ENCODE results near the gene CTAGE8. TPM values are rescaled to one million over a fixed set of nuclear protein-coding genes. Genes with fewer than 3 reads are reported as not detected.
"Not testable (repeated sequence)": the region's sequence is repeated elsewhere in the genome, so short reads cannot be mapped to it uniquely, and the experiment has no call there.

Gene CTAGE8
- total RNA-seq, 1 experiment from 2014 or later: not detected

DNA sequence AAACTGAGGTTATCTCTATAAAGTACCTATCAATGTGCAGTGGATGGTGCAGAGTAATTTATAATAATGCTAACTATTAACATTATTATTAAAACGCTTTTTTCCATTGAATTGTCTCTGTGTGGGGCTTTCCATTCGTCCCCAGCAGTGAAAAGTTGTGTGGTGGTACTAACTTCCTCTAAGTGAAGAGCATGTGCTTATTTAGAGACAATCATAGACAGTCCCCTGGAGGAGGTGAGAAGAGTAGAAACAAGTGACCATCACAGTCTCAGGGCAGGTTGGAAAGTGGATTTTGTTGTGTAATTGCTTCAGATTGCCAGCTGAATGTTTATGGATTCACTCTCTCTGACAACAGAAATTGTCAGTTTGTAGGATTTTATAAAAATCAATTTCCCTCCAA is 38.1 kb downstream of the CTAGE8 start:
- not testable (repeated sequence) for DNase-seq; H3K4me3 ChIP-seq; H3K9me3 ChIP-seq (replicated peaks); H3K27ac ChIP-seq; H3K27me3 ChIP-seq; H3K4me1 ChIP-seq; H3K36me3 ChIP-seq

DNA sequence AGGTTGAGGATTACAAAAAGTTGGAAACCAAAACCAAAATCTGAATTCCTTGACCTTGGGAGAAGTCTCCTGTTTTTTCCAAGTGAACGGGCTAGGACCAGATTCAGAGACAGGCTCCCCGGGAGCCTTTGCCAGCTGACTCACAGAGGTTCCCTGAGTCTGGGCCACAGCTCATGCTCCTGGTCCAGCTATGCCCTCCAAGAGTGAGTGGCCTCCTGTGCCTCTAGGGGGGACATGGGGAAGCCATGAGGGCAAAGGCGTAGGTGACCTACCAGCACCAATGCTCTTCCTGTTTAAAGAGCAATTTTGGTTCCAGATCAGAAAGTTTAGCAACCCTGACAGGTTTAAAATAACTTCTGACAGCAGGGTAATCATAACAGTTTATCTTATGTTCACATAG is 40.3 kb downstream of the CTAGE8 start:
- not testable (repeated sequence) for H3K9me3 ChIP-seq (replicated peaks); DNase-seq; H3K36me3 ChIP-seq; H3K27me3 ChIP-seq; H3K4me3 ChIP-seq; H3K4me1 ChIP-seq; H3K27ac ChIP-seq

DNA sequence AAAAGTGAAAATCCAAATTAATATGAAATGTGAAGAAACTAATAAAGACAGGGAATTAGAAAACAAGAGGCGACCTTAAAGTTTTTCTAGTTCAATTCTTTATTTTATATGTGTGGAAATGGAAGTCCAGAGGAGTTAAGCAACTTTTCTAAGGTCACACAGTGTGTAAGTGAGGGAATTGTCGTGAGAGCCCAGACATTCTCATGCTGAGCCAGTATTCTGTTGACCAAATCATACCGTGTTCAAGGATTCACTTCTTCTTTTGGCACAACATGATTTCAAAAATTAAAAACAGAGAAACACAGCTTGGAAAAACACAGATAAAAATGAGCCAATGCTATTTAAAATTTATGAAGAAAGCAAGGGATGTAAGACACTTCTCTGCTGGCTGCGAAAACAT is 42.2 kb downstream of the CTAGE8 start:
- H3K27me3 ChIP-seq; DNase-seq; H3K27ac ChIP-seq; H3K36me3 ChIP-seq; H3K4me3 ChIP-seq; H3K9me3 ChIP-seq (replicated peaks); H3K4me1 ChIP-seq: not testable (repeated sequence)

DNA sequence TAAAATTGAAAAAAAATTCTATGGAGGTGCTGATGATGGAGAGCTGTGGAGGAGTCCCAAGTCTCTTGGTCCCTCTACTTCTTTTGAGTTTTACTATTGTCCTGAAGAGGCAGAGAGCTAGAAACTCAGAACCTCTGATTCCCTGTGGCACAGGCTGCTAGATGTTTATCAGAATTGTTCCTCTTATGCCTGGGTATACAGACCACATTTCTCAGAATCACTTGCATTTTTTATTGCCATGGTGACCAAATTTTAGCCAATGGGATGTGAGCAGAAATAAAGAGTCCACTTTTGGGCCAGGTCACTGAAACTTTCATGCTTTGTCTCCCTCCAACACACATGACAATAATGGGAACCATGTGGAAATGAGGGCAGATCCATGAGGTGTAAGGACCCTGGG is 45.4 kb downstream of the CTAGE8 start:
- not testable (repeated sequence) for H3K4me1 ChIP-seq; H3K9me3 ChIP-seq (replicated peaks); H3K4me3 ChIP-seq; H3K27me3 ChIP-seq; H3K36me3 ChIP-seq; DNase-seq; H3K27ac ChIP-seq

DNA sequence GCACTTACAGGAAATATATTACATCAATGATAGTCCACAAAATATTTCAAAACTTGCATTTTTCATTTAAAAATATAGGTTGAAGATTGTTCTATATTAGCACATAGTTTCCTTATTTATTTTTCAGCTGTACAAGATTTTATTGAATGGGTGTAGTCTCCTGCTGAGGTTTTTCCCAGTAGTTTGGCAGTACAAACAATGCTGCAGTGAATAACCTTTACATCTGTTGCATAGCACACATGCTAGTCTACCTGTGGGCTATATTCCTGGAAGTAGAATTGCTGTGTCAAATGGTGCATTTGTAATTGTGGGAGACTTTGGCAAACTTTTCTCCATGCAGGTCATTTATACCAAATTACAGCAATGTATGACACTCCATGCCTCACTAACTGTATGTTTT is 48.6 kb downstream of the CTAGE8 start:
- not testable (repeated sequence) for H3K9me3 ChIP-seq (replicated peaks); DNase-seq; H3K4me3 ChIP-seq; H3K27me3 ChIP-seq; H3K4me1 ChIP-seq; H3K36me3 ChIP-seq; H3K27ac ChIP-seq

DNA sequence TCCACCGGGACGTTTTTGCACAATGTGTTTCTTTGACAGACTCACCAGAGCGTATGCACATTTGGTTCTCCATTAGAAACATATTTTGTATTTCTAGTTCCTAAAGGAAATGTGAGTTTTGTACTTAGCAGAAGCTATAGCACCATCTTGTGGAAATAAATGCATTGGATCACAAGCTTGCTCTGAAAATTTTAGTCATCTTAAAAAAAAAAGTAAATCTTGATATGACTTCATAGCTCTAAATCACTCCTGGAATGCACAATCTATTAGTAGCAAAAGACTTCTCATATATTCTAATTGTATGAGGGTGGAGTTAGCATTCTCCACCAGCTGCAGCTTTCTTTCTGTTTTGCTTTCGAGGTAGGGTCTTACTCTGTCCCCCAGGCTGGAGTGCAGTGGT is 49.9 kb downstream of the CTAGE8 start:
- H3K4me3 ChIP-seq; H3K27ac ChIP-seq; H3K36me3 ChIP-seq; H3K9me3 ChIP-seq (replicated peaks); DNase-seq; H3K27me3 ChIP-seq; H3K4me1 ChIP-seq: not testable (repeated sequence)

DNA sequence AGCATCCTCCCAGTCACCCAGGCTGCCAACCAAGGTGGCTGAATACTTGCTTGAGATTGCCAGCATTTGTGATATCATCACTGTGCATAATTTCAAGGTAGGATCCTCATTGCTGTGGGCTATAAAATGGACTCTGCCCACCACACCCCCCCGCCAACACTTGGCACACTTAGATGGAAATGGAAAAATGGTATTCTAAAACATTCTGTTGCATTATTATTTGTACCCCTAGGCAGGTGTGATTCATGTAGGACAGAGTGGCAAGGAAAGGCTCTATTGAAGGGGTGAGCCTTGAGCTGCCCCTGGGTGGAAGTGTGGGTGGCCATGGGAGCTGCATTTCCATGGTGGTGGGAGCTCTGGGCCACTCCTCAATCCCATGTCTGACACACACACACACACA is 50.5 kb downstream of the CTAGE8 start:
- H3K4me1 ChIP-seq; H3K9me3 ChIP-seq (replicated peaks); H3K4me3 ChIP-seq; DNase-seq; H3K36me3 ChIP-seq; H3K27ac ChIP-seq; H3K27me3 ChIP-seq: not testable (repeated sequence)

DNA sequence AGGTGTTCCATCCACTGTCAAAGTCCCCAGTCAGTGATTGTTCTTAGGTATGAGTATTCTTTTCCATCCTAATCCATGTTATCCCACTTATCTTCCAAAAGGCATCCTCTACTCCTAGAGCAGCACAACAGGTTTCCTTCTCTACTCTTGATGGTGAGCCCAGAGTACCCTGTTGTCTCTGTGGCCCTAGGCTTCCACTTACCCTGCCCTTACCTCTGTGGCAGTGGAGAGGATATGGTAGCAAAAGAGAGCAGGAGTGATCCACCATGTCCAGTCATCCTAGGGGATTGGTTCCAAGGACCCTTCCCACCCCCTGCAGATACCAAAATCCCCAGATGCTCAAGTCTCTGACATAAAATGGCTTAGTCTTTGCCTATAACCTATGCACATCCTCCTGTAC is 51.9 kb downstream of the CTAGE8 start:
- not testable (repeated sequence) for H3K36me3 ChIP-seq, H3K4me3 ChIP-seq

More for the DNA sequence above, 51.9 kb downstream of the CTAGE8 start:
- H3K4me1 ChIP-seq; H3K27ac ChIP-seq; H3K9me3 ChIP-seq (replicated peaks); H3K27me3 ChIP-seq; DNase-seq: not testable (repeated sequence)

Other genes with a start within 250 kb of the CTAGE8 start
- not detected in 2 replicates for gene OR2A5, start 220.3 kb downstream of the CTAGE8 start, total RNA-seq (2014; rRNA removed; shearing (Covaris generic))
- not detected in 2 replicates for gene OR2A25, start 199.5 kb downstream of the CTAGE8 start, total RNA-seq (2014; rRNA removed; shearing (Covaris generic))
- gene OR2A12, start 183.0 kb downstream of the CTAGE8 start, total RNA-seq (2014; rRNA removed; shearing (Covaris generic)): not detected in 2 replicates
- gene OR2A2, start 159.7 kb downstream of the CTAGE8 start, total RNA-seq (2014; rRNA removed; shearing (Covaris generic)): not detected in 2 replicates
- not detected in 2 replicates for gene OR2A14, start 146.1 kb downstream of the CTAGE8 start, total RNA-seq (2014; rRNA removed; shearing (Covaris generic))
- not detected in 2 replicates for gene CTAGE4, start 85.8 kb downstream of the CTAGE8 start, total RNA-seq (2014; rRNA removed; shearing (Covaris generic))
- gene ARHGEF35, start 73.5 kb downstream of the CTAGE8 start, total RNA-seq (2014; rRNA removed; shearing (Covaris generic)): not detected in 2 replicates
- gene OR2A42, start 29.7 kb downstream of the CTAGE8 start, total RNA-seq (2014; rRNA removed; shearing (Covaris generic)): not detected in 2 replicates
- not detected in 2 replicates for gene OR2A7, start 4.5 kb downstream of the CTAGE8 start, total RNA-seq (2014; rRNA removed; shearing (Covaris generic))
- not detected in 2 replicates for gene OR2A1, start 43.1 kb upstream of the CTAGE8 start, total RNA-seq (2014; rRNA removed; shearing (Covaris generic))
- gene ARHGEF5, start 86.1 kb upstream of the CTAGE8 start, total RNA-seq (2014; rRNA removed; shearing (Covaris generic)): not detected in 2 replicates
- not detected in 2 replicates for gene NOBOX, start 134.4 kb upstream of the CTAGE8 start, total RNA-seq (2014; rRNA removed; shearing (Covaris generic))